Myocyte (in vitro differentiated cells): ENCODE measurements around the gene TFPI. TPM values are rescaled to one million over a fixed set of nuclear protein-coding genes. Genes with fewer than 3 reads are reported as not detected.
"Not testable (repeated sequence)": the region's sequence is repeated elsewhere in the genome, so short reads cannot be mapped to it uniquely, and the experiment has no call there.

Experiments
- DNase-seq: peaks from one replicate; pipeline ENCODE4 v3.0.0-alpha.2; 2012; ENCODE audit warnings: low read depth
- total RNA-seq: library from RNA; depleted of rRNA; stranded (reverse); fragments of >200 nt; gene quantifications from 2 replicates; pipeline ENCODE4 v1.2.3, GENCODE V29; 2014

The TFPI gene
- total RNA-seq, 1 donor from 2014 or later, result 151 TPM

DNA sequence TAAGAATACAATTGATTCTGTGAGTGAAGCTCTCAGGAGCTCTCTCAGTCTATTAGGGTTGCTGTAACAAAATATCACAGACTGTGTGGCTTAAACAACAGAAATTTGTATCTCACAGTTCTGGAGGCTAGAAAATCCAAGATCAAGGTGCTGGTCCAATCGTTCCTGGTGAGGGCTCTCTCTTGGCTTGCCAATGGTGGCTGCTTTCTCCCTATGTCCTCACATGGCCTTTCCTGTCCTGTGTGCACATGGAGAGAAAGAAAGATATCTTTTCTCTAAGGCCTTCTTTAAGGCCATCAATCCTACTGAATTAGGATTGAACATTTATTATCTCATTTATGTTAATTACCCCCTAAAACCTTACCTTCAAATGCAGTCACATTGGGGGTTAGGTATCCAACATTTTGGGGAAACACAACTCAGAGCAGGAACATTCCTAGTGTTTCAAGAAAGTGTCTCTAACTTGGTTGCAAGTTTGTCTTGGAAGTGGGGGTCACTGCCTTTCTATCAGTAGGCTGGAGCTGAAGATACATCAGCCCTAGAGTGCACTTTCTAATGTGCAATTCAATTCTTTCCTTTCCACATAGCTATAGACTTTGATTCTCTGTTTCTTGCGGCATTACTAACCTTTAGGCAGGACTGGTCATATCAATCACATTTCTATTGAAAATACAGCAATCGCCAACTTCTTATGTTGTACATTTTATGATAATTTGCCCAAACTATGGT lies 24.8 kb downstream of the TFPI start:
- no peak for DNase-seq

DNA sequence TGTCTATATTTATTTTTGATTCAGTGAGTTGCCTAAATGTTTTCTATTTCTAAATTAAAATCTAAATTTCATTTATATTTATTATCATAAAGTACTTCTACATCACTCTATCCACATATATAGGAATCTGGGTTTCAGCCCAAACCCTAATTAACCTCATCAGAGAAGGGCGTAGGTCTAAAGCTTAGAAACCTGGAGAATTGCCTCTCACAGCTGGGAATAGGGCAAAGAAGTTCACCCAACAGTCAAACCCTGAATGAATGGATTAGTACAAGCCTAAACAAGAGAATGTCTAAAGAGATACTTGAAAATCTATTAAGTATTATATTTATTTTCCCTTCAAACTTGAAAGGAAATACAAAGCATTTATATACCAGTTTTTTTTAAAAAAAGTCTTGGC lies 26.2 kb downstream of the TFPI start:
- DNase-seq, result no peak

DNA sequence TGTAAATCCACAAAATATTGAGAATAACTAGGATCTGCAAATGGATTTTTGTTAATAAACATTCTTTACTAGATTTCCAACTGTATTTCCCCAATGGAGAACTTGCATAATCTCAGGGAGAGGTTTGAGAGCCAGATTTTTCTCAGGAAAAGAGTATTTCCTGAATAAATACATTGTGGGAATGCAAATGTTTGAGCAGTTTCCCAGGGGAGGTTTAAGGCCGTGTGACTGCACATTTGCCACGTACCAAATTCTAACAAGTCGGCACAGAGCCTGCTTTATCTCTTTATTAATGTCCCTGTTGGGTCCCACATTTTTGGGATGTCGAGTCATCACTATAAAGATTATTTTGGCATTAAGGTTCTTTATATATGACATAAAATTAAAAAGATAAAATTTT lies 27.0 kb downstream of the TFPI start:
- DNase-seq, result peak; percentile 48

DNA sequence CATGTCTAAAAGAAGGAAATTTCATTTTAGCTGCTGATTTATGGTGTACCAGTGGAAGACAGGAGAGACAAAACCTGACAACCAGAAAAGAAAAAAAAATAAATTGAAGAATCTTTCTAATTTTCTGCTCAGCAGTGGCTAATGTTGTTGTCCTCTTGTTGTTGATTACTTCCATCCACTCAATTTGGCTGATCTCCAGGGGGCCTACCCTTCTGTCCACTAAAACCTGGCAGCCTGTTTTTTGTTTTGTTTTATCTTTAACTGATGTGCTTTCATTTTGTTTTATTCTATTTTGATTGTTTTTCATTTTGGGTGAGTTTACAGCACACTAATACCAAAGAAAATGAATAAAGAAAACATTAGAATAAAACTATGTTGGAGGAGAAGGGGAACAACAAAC lies 27.4 kb downstream of the TFPI start:
- peak; percentile 55 for DNase-seq

DNA sequence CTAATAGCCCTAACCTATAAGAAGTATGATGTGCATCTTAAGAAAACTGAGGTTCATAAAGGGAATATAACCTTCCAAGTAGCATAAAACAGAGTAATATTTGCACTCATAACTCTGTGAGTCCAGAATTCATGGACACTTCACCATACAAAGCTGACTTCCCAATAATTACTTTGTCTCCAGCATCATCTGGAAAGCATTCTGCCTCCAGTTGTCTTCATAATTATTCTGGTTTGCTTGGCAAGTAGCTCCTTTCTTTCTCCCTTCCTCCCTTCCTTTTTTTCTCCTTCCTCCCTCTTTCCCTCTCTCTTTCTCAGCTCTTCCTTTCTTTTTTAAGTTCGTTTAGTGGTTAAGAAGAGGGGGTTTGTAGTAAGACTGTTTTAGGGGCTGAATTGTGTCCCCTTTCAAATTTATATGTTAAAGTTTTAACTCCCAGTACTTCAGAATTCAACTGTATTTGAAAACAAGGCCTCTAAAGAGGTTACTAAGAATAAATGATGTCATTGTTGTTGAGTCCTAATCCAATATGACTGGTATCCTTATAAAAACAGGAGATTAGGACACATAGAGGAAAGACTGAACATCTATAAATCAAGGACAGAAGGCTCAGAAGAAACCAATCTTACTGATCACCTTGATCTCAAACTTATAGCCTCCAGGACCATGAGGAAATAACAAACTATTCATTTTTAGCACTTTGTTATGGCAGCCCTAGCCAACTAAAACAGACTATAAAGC lies 28.9 kb downstream of the TFPI start:
- DNase-seq, result peak; percentile 45

DNA sequence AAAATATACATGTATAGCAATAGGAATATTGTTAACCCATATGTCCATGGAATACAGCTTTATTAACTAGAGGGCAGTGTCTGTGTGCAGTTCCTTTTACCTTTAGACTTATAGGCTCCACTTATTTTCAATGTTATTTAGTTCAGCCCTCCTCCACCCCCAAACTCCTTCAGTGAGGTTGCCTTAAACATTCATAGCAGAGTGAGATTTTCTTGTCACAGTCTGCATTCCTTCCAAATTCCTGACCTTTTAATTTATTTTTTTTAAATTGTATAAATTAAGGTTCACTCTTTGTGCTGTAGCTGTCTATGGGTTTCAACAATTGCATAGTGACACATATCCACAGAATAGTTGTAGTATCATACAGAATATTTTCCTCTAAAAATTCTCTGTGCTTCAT lies 30.9 kb downstream of the TFPI start:
- DNase-seq, result no peak

DNA sequence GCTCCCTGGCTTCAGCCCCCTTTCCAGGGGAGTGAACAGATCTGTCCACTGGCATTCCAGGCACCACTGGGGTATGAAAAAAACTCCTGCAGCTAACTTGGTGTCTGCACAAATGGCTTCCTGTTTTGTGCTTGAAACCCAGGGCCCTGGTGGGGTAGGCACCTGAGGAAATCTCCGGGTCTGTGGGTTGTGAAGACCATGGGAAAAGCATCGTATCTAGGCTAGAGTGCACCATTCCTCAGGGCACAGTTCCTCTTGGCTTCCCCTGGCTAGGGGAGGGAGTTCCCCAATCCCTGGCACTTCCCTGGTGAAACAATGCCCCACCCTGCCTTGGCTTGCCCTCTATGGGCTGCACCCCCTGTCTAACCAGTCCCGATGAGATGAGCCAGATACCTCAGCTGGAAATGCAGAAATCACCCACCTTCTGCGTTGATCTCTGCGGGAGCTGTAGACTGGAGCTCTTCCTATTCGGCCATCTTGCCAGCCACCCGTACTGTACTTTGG lies 34.1 kb downstream of the TFPI start:
- no peak for DNase-seq

DNA sequence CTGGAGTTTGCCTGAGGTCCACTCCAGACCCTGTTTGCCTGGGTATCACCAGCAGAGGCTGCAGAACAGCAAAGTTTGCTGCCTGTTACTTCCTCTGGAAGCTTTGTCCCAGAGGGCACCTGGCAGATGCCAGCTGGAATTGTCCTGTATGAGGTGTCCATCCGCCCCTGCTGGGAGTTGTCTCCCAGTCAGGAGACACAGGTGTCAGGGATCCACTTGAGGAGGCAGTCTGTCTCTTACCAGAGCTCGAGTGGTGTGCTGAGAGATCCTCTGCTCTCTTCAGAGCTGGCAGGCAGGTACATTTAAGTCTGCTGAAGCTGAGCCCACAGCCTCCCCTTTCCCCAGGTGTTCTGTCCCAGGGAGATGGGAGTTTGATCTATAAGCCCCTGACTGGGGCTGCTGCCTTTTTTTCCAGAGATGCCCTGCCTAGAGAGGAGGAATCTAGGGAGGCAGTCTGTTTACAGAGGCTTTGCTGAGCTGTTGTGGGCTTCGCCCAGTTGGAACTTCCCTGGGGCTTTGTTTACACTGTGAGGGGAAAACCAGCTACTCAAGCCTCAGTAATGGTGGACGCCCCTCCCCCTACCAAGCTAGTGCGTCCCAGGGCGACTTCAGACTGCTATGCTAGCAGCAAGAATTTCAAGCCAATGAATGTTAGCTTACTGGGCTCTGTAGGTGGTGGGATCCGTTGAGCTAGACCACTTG lies 34.7 kb downstream of the TFPI start:
- DNase-seq, result no peak

DNA sequence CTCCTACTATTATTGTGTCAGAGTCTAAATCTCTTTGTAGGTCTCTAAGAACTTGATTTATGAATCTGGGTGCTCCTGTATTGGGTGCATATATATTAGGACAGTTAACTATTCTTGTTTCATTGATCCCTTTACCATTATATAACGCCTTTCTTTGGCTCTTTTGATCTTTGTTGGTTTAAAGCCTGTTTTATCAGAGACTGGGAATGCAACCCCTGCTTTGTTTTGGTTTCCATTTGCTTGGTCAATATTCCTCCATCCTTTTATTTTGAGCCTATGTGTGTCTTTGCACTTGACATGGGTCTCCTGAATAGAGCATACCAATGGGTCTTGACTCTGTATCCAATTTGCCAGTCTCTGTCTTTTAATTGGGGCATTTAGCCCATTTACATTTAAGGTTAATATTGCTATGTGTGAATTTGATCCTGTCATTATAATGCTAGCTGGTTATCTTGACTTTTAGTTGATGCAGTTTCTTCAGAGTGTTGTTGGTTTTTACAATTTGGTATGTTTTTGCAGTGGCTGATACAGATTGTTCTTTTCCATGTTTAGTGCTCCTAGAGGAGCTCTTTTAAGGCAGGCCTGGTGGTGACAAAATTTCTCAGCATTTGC lies 36.4 kb downstream of the TFPI start:
- not testable (repeated sequence) for DNase-seq

DNA sequence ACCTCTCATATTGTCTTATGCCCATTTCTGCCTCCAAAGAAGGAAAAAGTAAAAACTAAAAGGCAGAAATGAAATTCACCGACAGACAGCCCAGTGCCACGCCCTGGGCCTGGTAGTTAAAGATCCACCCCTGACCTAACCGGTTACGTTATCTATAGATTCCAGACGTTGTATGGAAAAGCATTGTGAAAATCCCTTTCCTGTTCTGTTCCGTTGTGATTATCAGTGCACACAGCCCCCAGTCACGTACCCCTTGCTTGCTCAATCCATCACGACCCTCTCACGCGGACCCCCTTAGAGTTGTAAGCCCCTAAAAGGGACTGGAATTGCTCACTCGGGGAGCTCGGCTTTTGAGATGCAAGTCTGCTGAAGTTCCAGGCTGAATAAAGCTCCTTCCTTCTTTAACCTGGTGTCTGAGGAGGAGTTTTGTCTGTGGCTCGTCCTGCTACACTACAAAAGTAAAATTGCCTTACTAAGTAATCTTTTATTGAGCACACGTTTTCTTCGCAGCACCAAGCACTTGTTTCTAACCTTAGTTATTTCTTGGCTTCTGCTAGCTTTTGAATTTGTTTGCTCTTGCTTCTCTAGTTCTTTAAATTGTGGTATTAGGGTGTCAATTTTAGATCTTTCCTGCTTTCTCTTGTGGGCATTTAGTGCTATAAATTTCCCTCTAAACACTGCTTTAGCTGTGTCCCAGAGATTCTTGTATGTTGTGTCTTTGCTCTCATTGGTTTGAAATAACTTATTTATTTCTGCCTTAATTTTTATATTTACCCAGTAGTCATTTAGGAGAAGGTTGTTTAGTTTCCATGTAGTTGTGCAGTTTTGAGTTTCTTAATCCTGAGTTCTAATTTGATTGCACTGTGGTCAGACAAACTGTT lies 37.4 kb downstream of the TFPI start:
- not testable (repeated sequence) for DNase-seq

DNA sequence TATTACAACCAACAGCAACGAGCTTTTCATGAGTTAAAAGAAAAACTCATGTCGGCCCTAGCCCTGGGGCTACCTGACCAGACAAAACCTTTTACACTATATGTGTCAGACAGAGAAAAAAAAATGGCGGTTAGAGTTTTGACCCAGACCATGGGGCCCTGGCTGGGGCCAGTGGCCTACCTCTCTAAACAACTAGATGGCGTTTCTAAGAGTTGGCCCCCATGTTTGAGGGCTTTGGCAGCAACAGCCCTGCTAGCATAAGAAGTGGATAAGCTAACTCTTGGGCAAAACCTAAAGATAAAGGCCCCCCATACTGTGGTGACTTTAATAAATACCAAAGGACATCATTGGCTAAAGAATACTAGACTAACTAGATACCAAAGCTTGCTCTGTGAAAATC lies 39.3 kb downstream of the TFPI start:
- no peak for DNase-seq

DNA sequence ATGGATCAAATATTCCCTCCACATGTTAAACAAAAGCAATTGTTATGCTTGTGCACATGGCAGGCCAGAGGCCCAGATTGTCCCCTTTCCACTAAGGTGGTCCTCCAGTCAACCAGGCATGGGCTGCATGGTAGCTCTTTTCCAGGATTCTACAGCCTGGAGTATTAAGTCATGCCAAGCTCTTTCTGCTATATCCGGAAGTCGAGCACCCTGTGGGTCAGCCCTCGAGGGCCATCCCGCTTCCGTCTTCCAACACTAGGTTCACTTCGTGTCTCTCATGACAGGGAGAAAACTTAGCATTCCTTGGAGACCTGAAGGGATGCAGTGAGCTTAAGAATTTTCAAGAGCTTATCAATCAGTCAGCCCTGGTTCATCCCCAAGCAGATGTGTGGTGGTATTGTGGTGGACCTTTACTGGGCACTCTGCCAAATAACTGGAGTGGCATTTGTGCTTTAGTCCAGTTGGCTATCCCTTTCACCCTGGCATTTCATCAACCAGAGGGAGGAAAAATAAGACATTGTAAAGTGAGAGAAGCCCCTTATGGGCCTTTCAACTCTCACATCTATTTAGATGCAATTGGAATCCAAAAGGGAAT lies 39.9 kb downstream of the TFPI start:
- DNase-seq, result peak; percentile 77

DNA sequence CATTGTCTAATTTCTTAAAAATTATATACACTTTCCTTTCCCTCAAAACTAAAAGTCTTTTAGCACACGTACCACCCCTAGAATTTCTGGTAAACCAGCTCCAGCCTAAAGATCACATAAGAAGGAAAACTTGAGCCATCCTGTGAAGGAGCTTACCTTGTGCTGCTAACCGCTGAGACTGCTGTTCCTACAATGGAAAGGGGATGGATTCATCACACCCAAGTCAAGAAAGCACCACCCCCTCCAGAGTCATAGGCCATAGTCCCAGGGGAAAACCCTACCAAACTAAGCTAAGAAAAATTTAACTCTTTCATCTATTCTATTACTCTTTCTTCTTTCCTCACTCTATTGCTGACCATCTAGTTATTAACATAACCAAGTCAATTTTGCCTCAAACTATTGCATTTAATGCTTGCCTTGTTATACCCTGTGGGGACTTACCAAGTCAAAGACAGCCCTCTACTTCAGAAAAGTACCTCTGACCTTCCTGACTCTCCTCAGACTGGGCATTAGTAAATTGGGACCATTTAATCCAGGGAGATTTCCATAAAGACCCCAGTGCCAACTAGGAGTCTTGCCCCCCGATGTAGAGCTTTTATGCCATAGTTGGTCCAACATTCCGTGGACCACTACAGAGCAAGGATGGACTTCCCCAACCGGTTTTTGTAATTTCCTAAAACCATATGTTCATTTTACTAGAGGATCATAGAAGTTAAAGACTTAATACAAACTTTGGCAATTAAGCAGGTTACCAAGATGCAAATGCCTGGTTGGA lies 40.6 kb downstream of the TFPI start:
- DNase-seq, result not testable (repeated sequence)

DNA sequence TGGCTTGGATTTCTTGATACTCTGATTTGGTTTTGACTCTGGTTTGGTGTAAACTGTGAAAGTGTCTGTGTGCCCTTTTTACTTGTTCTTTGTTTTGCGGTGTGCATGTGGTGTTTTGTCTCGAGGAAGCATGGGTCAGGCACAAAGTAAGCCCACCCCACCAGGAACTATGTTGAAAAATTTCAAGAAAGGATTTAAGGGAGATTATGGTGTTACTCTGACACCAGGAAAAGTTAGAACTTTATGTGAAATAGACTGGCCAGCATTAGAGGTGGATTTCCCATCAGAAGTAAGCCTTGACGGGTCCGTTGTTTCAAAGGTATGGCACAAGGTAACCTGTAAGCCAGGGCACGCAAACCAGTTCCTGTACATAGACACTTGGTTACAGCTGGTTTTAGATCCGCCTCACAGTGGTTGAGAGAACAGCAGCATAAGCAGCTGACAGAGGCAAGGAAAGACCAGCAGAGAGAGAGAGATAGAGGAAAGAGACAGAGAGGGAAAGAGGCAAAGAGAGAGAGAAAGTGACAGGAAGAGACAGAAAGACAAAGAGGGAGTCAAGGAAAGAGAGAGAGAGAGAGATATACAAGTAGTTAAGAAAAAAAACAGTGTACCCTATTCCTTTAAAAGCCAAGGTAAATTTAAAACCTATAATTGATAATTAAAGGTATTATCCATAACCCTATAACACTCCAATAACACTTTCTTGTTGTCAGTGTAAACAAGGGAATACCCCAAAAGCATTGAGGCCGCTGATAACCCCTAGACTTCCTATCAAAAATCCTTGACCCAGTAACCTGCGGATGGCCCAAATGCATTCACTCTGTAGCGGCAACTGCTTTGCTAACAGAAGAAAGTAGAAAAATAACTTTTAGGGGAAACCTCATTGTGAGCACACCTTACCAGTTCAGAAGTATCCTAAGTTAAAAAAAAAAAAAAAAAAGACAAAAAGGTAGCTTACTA lies 42.6 kb downstream of the TFPI start:
- DNase-seq, result no peak

DNA sequence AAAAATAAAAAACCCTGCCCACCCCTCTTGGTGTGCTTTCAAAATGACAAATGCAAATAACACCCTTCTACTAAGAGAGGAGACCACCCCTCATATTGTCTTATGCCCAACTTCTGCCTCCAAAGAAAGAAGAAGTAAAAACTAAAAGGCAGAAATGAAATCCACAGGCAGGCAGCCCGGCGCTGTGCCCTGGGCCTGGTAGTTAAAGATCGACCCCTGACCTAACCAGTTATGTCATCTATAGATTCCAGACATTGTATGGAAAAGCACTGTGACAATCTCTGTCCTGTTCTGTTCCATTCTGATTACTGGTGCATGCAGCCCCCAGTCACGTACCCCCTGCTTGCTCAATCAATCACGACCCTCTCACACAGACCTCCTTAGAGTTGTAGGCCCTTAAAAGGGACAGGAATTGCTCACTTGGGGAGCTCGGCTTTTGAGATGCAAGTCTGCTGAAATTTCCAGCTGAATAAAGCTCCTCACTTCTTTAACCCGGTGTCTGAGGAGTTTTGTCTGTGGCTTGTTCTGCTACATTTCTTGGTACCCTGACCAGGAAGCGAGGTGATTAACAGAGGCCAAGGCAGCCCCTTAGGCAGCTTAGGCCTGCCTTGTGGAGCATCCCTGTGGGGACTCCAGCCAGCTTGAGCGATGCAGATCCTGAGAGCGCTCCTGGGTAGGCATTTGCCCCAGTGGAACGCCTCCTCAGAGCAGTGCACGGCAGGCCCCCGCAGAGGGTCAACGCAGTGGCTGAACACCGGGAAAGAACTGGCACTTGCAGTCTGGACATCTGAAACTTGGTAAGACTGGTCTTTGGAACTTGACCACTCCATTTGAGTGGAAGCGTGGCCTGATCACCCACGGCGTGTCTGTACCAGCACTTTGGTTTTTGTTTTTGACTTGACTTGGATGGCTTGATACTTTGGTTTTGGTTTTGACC lies 43.5 kb downstream of the TFPI start:
- DNase-seq, result not testable (repeated sequence)

DNA sequence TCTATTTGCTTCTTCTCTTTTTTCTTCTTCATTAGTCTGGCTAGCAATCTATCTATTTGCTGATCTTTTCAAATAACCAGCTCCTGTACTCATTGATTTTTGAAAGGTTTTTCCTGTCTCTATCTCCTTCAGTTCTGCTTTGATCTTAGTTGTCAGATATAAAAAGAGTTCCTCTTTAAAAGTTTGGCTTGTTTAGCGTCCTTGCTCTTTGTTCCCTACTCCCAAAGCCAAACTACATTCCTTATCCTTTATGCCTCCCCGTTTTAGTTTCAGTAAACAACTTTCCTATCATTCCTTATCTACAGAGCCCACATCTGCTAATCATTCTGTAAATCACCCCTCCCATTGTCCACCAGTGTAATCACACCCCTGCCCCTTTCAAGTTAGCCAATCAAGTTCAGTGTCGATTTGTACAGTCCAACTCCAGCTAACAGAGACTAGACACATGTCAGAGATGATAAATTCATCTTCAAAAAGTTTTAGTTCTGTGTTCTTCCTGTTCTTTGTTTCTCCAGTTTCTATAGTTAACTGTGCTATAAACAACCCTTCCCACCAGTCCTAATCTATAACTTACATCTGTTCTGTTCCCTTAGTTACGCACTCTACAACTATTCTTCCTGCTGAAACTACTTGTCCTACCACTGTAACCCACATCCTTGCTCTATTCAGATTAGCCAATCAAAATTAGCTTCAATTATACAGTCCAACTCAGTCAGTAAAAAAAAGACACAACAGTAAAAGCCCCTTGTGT lies 44.4 kb downstream of the TFPI start:
- no peak for DNase-seq
